SK-N-SH treated with all-trans-retinoic acid at 6 μM for 48 hours (cell line): ENCODE measurements around the gene HSD17B1.

Experiments
- ARNTL ChIP-seq: fragments of 450-650 bp; formaldehyde crosslinking; IDR thresholded peaks from 2 replicates; pipeline ENCODE4 v1.5.0; 2020; ENCODE audit warnings: low read depth, mild to moderate bottlenecking, moderate library complexity, borderline replicate concordance
- BACH2 ChIP-seq: fragments of 250-450 bp; sonication (Bioruptor Pico); IDR thresholded peaks from 2 replicates; pipeline ENCODE4 v1.9.0; 2021; ENCODE audit warnings: mild to moderate bottlenecking, borderline replicate concordance
- CSDC2 ChIP-seq: fragments of 250-450 bp; sonication (Bioruptor Pico); IDR thresholded peaks from 2 replicates; pipeline ENCODE4 v1.5.0; 2020; ENCODE audit warnings: mild to moderate bottlenecking, moderate library complexity
- ESRRG ChIP-seq: fragments of 250-450 bp; sonication (Bioruptor Pico); IDR thresholded peaks from 2 replicates; pipeline ENCODE4 v1.6.1; 2021; ENCODE audit warnings: mild to moderate bottlenecking
- ISL1 ChIP-seq: fragments of 250-450 bp; sonication (Bioruptor Pico); IDR thresholded peaks from 2 replicates; pipeline ENCODE4 v2.1.2; 2022; ENCODE audit warnings: mild to moderate bottlenecking, moderate library complexity
- OSR1 ChIP-seq: fragments of 250-450 bp; sonication (Bioruptor Pico); IDR thresholded peaks from 2 replicates; pipeline ENCODE4 v1.8.0; 2022; ENCODE audit warnings: moderate library complexity, mild to moderate bottlenecking, inconsistent platforms
- PATZ1 ChIP-seq: fragments of 250-450 bp; sonication (Bioruptor Pico); IDR thresholded peaks from 2 replicates; pipeline ENCODE4 v1.8.0; 2020; ENCODE audit warnings: mild to moderate bottlenecking, moderate library complexity, borderline replicate concordance
- RARB ChIP-seq: fragments of 250-450 bp; sonication (Bioruptor Pico); IDR thresholded peaks from 2 replicates; pipeline ENCODE4 v1.8.0; 2021; ENCODE audit warnings: mild to moderate bottlenecking, moderate library complexity
- TSHZ2 ChIP-seq: fragments of 250-450 bp; sonication (Bioruptor Pico); IDR thresholded peaks from 2 replicates; pipeline ENCODE4 v1.5.0; 2020; ENCODE audit warnings: mild to moderate bottlenecking, moderate library complexity
- ZC3H10 ChIP-seq: fragments of 250-450 bp; sonication (Bioruptor Pico); IDR thresholded peaks from 2 replicates; pipeline ENCODE4 v1.5.1; 2021; ENCODE audit warnings: mild to moderate bottlenecking, moderate library complexity
- ZFP30 ChIP-seq: fragments of 450-650 bp; formaldehyde crosslinking; IDR thresholded peaks from 2 replicates; pipeline ENCODE4 v1.5.0; 2022; ENCODE audit warnings: mild to moderate bottlenecking, moderate library complexity
- ZNF70 ChIP-seq: fragments of 450-650 bp; formaldehyde crosslinking; IDR thresholded peaks from 2 replicates; pipeline ENCODE4 v1.5.0; 2020; ENCODE audit warnings: mild to moderate bottlenecking, moderate library complexity

- TF ChIP-seq ARNTL (no peak), PATZ1 (CRISPR knock-in tag) (no peak), RARB (no peak), ESRRG (CRISPR knock-in tag) (no peak), ZC3H10 (no peak), CSDC2 (CRISPR knock-in tag) (no peak), TSHZ2 (no peak), OSR1 (CRISPR knock-in tag) (no peak), ZNF70 (CRISPR knock-in tag) (no peak), ISL1 (CRISPR knock-in tag) (no peak), ZFP30 (CRISPR knock-in tag) (no peak), BACH2 (CRISPR knock-in tag) (no peak)
Measured at GRCh38 chr17:42514279-42514678, 38.4 kb upstream of the HSD17B1 start.
